ENCODE results near the gene CLDN19.

DNA sequence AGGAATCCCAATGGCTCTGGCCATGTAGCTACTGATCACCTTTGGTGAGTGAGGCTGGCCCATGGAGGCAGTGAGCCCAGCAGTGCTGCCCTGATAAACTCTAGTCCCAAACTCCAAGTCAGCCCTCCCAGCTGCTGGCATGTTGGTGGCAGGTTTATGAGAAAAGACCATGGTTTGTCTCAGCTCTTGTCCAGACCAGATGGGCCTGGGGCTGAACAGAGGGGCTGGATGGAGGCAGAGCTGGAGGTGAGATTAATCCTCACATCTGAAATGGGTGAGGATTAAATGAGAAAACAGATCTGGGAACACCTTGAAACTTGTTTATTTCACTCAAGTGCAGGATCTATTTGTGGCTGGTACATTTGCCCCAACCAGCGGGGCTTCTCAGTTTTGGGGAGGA is 48.0 kb upstream of the CLDN19 start:
- TF ChIP-seq, protein P1, sequence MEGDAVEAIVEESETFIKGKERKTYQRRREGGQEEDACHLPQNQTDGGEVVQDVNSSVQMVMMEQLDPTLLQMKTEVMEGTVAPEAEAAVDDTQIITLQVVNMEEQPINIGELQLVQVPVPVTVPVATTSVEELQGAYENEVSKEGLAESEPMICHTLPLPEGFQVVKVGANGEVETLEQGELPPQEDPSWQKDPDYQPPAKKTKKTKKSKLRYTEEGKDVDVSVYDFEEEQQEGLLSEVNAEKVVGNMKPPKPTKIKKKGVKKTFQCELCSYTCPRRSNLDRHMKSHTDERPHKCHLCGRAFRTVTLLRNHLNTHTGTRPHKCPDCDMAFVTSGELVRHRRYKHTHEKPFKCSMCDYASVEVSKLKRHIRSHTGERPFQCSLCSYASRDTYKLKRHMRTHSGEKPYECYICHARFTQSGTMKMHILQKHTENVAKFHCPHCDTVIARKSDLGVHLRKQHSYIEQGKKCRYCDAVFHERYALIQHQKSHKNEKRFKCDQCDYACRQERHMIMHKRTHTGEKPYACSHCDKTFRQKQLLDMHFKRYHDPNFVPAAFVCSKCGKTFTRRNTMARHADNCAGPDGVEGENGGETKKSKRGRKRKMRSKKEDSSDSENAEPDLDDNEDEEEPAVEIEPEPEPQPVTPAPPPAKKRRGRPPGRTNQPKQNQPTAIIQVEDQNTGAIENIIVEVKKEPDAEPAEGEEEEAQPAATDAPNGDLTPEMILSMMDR (conservative IDR thresholded peaks at IDR 0.05) = no peak
- TF ChIP-seq ZFX (IDR thresholded peaks at IDR 0.05) = no peak

Data from C4-2B (cell line).